Psoas muscle (tissue), 8 donors: ENCODE data around the gene ADH1B. TPM values are rescaled to one million over a fixed set of nuclear protein-coding genes. Genes with fewer than 3 reads are reported as not detected.

Experiments
- ATAC-seq, 4 donors: fragments of 200-7000 bp; cut with Tn5 transposase; one replicate each; pipeline ENCODE4 v1.9.1; 2020; ENCODE audit warnings: moderate library complexity in 3 of 4, mild to moderate bottlenecking in 2 of 4
- DNase-seq, 2 donors: peaks; one replicate each; pipeline ENCODE4 v3.0.0-alpha.2; 2020
- H3K27ac ChIP-seq: fragments of 200-600 bp; one replicate; pipeline ENCODE4 v1.8.0; 2022
- H3K27me3 ChIP-seq, 3 donors: fragments of 200-600 bp in 1 of 3; one replicate each; pipeline versions ENCODE4 v1.6.1 to v1.8.0; 2013 to 2022; ENCODE audit warnings: low read length in 2 of 3, mild to moderate bottlenecking in 2 of 3, moderate library complexity in 1 of 3; ENCODE audit not compliant: insufficient read depth in 3 of 3
- H3K36me3 ChIP-seq, 2 donors: fragments of 200-600 bp in 1 of 2; one replicate each; pipeline versions ENCODE4 v1.6.1 to v1.8.0; 2013 to 2022; ENCODE audit warnings: low read depth in 1 of 2, mild to moderate bottlenecking in 1 of 2, moderate library complexity in 1 of 2; ENCODE audit not compliant: insufficient read depth in 1 of 2
- H3K4me1 ChIP-seq: fragments of 200-600 bp; one replicate; pipeline ENCODE4 v1.8.0; 2022
- H3K4me3 ChIP-seq: fragments of 200-600 bp; one replicate; pipeline ENCODE4 v1.8.0; 2022; ENCODE audit warnings: mild to moderate bottlenecking
- H3K9me3 ChIP-seq: fragments of 200-600 bp; one replicate; pipeline ENCODE4 v1.8.0; 2022
- CTCF ChIP-seq: fragments of 200-600 bp; IDR thresholded peaks from one replicate; pipeline ENCODE4 v1.8.0; 2022; ENCODE audit warnings: antibody characterized with exemption
- WGBS, 3 donors: extraction: QIAGEN DNeasy Blood & Tissue Kit; methylation state at CpG; one replicate each; pipeline versions ENCODE4 v1.1.6 to v1.1.7; 2013; 5-methylcytosine and 5-hydroxymethylcytosine counted together
- intact Hi-C, 2 donors: fragments of 100-400 bp; cut with DNase I; formaldehyde crosslinking; loops; one replicate each; pipeline versions ENCODE4 v1.11.0 to v1.14.2; 2022
- polyA plus RNA-seq, 3 donors: library from polyadenylated mRNA; stranded (reverse); fragments of 200-250 nt; gene quantifications; one replicate each; pipeline ENCODE4 v1.2.3, GENCODE V29; 2013
- total RNA-seq, 4 donors: library from RNA; stranded (reverse); fragmentation: NEBNext Ultra II Directional in 2 of 4; extraction: Animal tissue kit (Norgen Biotek cat#: 25700) in 2 of 4; gene quantifications; one replicate each; pipeline versions ENCODE4 v1.2.1 to v1.2.4, GENCODE V29; 2021 to 2023
- donor health status: healthy with polysubstance abuse.
- donor health status: DM: no; HTN: no; CAD: no; lungs with moderate emphysema.
- donor health status: Bipolar disorder and iron deficiency.
- donor health status: healthy.
- donor health status: DM: yes; HTN: yes; CAD: no.
- donor health status: DM: no; HTN: no; CAD: no.
- donor health status: DM: no; HTN: no; CAD: no.
- donor health status: DM: yes; HTN: yes; CAD: no.

Gene ADH1B
- total and polyA plus RNA-seq, 7 donors = 54.1 to 111 (median 71.8) TPM

- Histone ChIP-seq H3K4me1 (no peaks in the 10 kb centered on the region), H3K27ac (no peak overlapping the region), H3K9me3 (no peaks in the 10 kb centered on the region), H3K4me3 (no peak overlapping the region), H3K27me3 (no peaks in the 10 kb centered on the region), H3K36me3 (no peaks in the 10 kb centered on the region)
- TF ChIP-seq CTCF = no peak
- intact Hi-C loops = no loop called here
- DNase-seq = no peak
- ATAC-seq = no peak
Observed at GRCh38 chr4:99285387-99285786, 35.8 kb downstream of the ADH1B start.

- no peak overlapping the region for H3K27ac ChIP-seq
- TF ChIP-seq CTCF = no peak
- 74 to 82% (median 76%) methylated on average over 2 of the region's 2 CpGs for WGBS, 3 donors
- intact Hi-C loops = no loop called here
- no peaks in the 10 kb centered on the region for H3K4me1 ChIP-seq
- no peak overlapping the region for H3K4me3 ChIP-seq
- H3K36me3 ChIP-seq = no peaks in the 10 kb centered on the region
- no peaks in the 10 kb centered on the region for H3K27me3 ChIP-seq
- H3K9me3 ChIP-seq = no peaks in the 10 kb centered on the region
- ATAC-seq (no peak), DNase-seq (no peak)
Observed at GRCh38 chr4:99282731-99283130, 38.5 kb downstream of the ADH1B start.

- Histone ChIP-seq H3K9me3 (no peaks in the 10 kb centered on the region), H3K27me3 (no peaks in the 10 kb centered on the region), H3K4me3 (no peak overlapping the region), H3K4me1 (no peaks in the 10 kb centered on the region), H3K27ac (no peak overlapping the region), H3K36me3 (no peaks in the 10 kb centered on the region)
- no peak for TF ChIP-seq CTCF
- intact Hi-C loops = no loop called here
- WGBS, 3 donors = 89 to 94% (median 90%) methylated on average over 5 of the region's 5 CpGs
- DNase-seq (no peak), ATAC-seq (no peak)
Observed at GRCh38 chr4:99281261-99281660, 39.9 kb downstream of the ADH1B start.

GRCh38 chr4:99276417-99276816 is 44.8 kb downstream of the ADH1B start:
- Histone ChIP-seq H3K36me3 (no peaks in the 10 kb centered on the region), H3K27ac (no peak overlapping the region), H3K4me3 (no peak overlapping the region), H3K27me3 (no peaks in the 10 kb centered on the region), H3K4me1 (no peaks in the 10 kb centered on the region), H3K9me3 (no peaks in the 10 kb centered on the region)
- TF ChIP-seq CTCF = no peak
- intact Hi-C loops = no loop called here
- DNase-seq = no peak
- 42 to 48% (median 44%) methylated on average over 2 of the region's 2 CpGs for WGBS, 3 donors
- ATAC-seq = no peak

GRCh38 chr4:99275885-99276284 is 45.3 kb downstream of the ADH1B start:
- DNase-seq = no peak
- Histone ChIP-seq H3K27me3 (no peaks in the 10 kb centered on the region), H3K4me1 (no peaks in the 10 kb centered on the region), H3K9me3 (no peaks in the 10 kb centered on the region), H3K27ac (no peak overlapping the region), H3K36me3 (no peaks in the 10 kb centered on the region), H3K4me3 (no peak overlapping the region)
- 80 to 84% (median 81%) methylated on average over 3 of the region's 3 CpGs for WGBS, 3 donors
- ATAC-seq = no peak
- no peak for TF ChIP-seq CTCF
- intact Hi-C loops = no loop called here
